ENCODE results near the gene TMCO5A.

The TMCO5A gene

GRCh38 chr15:37978231-37978630 lies 43.8 kb downstream of the TMCO5A start:
- no peak for DNase-seq

- no peak for DNase-seq
Measured at GRCh38 chr15:37979671-37980409, 45.4 kb downstream of the TMCO5A start.

GRCh38 chr15:37981201-37981600 lies 46.8 kb downstream of the TMCO5A start:
- DNase-seq, result no peak

GRCh38 chr15:37981775-37982174 lies 47.3 kb downstream of the TMCO5A start:
- no peak for DNase-seq

- no peak for DNase-seq
Measured at GRCh38 chr15:37984368-37984767, 49.9 kb downstream of the TMCO5A start.

GRCh38 chr15:37995461-37996347 lies 61.3 kb downstream of the TMCO5A start:
- DNase-seq, result no peak

Measured in activated effector memory CD4-positive, alpha-beta T cell treated with Interleukin-2 at 50 U/mL for 16 hours (primary cell).